Psoas muscle (tissue), 8 donors: Measurements from ENCODE around the gene FMNL3. TPM values are rescaled to one million over a fixed set of nuclear protein-coding genes. Genes with fewer than 3 reads are reported as not detected.

Source experiments
- ATAC-seq, 4 donors: fragments of 200-7000 bp; cut with Tn5 transposase; one replicate each; pipeline ENCODE4 v1.9.1; 2020; ENCODE audit warnings: moderate library complexity in 3 of 4, mild to moderate bottlenecking in 2 of 4
- DNase-seq, 2 donors: peaks; one replicate each; pipeline ENCODE4 v3.0.0-alpha.2; 2020
- H3K27ac ChIP-seq: fragments of 200-600 bp; one replicate; pipeline ENCODE4 v1.8.0; 2022
- H3K27me3 ChIP-seq, 3 donors: fragments of 200-600 bp in 1 of 3; one replicate each; pipeline versions ENCODE4 v1.6.1 to v1.8.0; 2013 to 2022; ENCODE audit warnings: low read length in 2 of 3, mild to moderate bottlenecking in 2 of 3, moderate library complexity in 1 of 3; ENCODE audit not compliant: insufficient read depth in 3 of 3
- H3K36me3 ChIP-seq, 2 donors: fragments of 200-600 bp in 1 of 2; one replicate each; pipeline versions ENCODE4 v1.6.1 to v1.8.0; 2013 to 2022; ENCODE audit warnings: low read depth in 1 of 2, mild to moderate bottlenecking in 1 of 2, moderate library complexity in 1 of 2; ENCODE audit not compliant: insufficient read depth in 1 of 2
- H3K4me1 ChIP-seq: fragments of 200-600 bp; one replicate; pipeline ENCODE4 v1.8.0; 2022
- H3K4me3 ChIP-seq: fragments of 200-600 bp; one replicate; pipeline ENCODE4 v1.8.0; 2022; ENCODE audit warnings: mild to moderate bottlenecking
- H3K9me3 ChIP-seq: fragments of 200-600 bp; one replicate; pipeline ENCODE4 v1.8.0; 2022
- WGBS, 3 donors: extraction: QIAGEN DNeasy Blood & Tissue Kit; methylation state at CpG; one replicate each; pipeline versions ENCODE4 v1.1.6 to v1.1.7; 2013; 5-methylcytosine and 5-hydroxymethylcytosine counted together
- intact Hi-C, 2 donors: fragments of 100-400 bp; cut with DNase I; formaldehyde crosslinking; loops; one replicate each; pipeline versions ENCODE4 v1.11.0 to v1.14.2; 2022
- polyA plus RNA-seq, 3 donors: library from polyadenylated mRNA; stranded (reverse); fragments of 200-250 nt; gene quantifications; one replicate each; pipeline ENCODE4 v1.2.3, GENCODE V29; 2013
- total RNA-seq, 4 donors: library from RNA; stranded (reverse); fragmentation: NEBNext Ultra II Directional in 2 of 4; extraction: Animal tissue kit (Norgen Biotek cat#: 25700) in 2 of 4; gene quantifications; one replicate each; pipeline versions ENCODE4 v1.2.1 to v1.2.4, GENCODE V29; 2021 to 2023
- TF ChIP-seq, protein P1 (sequence below): fragments of 200-600 bp; IDR thresholded peaks from one replicate; pipeline ENCODE4 v1.8.0; 2022; ENCODE audit warnings: antibody characterized with exemption
- donor health status: healthy with polysubstance abuse.
- donor health status: DM: no; HTN: no; CAD: no; lungs with moderate emphysema.
- donor health status: Bipolar disorder and iron deficiency.
- donor health status: healthy.
- donor health status: DM: yes; HTN: yes; CAD: no.
- donor health status: DM: no; HTN: no; CAD: no.
- donor health status: DM: no; HTN: no; CAD: no.
- donor health status: DM: yes; HTN: yes; CAD: no.

The FMNL3 gene
- total and polyA plus RNA-seq, 7 donors: 1.5 to 11.3 (median 5.5) TPM

DNA sequence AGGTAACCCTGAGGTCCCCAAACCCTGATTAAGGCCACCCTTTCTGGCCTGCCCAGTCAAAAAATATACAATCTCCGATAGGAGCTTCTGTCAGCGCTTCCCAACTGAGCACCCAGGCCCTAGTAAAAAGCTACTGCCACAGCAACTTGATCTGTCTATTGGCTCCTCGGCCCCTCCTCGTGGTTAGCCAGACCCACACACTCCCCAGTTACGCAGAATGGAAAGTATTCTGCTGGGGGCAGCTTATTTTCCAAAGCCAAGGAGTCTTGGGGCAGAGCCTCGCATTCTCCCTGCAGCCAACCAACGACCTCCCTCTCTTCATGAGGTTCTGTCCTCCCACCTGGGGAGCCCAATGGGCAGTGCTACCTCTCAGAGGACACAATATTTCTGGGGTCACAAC lies 32.1 kb downstream of the FMNL3 start:
- Histone ChIP-seq H3K27ac (peak overlapping the region; percentile 85), H3K4me3 (no peak overlapping the region)

DNA sequence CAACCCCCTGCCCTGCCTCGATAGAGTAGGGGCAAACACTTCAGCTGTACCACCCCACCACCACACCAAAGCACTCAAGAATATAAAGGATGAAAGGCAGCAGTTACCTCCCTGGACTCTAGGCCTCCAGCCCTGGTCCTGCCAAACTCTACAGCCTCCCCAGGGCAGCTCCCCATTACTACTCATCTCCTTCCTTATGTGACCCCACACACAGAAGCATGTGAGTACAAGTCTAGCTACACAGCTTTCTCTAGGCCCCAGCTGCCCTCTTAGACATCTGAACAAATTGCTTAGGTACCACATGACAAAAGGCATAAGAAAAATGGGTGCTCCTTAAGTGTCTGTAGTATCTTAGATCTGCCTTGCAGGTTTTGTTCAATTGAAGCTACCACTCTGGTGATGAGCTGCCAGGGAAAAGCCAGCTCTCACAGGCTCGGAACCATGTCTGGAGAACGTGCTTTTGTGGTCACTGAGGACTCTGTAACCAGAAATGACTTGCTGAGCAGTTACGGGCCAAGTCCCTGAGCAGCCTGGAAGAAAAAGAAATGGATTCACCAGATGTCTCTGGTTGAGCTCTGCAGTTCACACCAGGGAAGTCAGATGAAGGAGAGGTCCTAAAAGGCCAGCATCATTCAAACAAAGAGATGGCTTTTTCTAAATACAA lies 32.8 kb downstream of the FMNL3 start:
- Histone ChIP-seq H3K27me3 (no peaks in the 10 kb centered on the region), H3K4me3 (no peak overlapping the region), H3K4me1 (peaks cover 59% of the 10 kb centered on the region), H3K36me3 (no peaks in the 10 kb centered on the region), H3K27ac (peak overlapping the region; percentile 85), H3K9me3 (no peaks in the 10 kb centered on the region)
- DNase-seq (no peak), ATAC-seq (peak in 2 of 4 donors; percentile 15 to 35)
- 34 to 39% (median 35%) methylated on average over 4 of the region's 4 CpGs for WGBS, 3 donors
- intact Hi-C loops: loop anchor here in 1 of 2 donors (5.0 kb wide), 1 partner anchor 33 kb away; the partner anchor contains the start of gene FMNL3
- TF ChIP-seq, protein P1, sequence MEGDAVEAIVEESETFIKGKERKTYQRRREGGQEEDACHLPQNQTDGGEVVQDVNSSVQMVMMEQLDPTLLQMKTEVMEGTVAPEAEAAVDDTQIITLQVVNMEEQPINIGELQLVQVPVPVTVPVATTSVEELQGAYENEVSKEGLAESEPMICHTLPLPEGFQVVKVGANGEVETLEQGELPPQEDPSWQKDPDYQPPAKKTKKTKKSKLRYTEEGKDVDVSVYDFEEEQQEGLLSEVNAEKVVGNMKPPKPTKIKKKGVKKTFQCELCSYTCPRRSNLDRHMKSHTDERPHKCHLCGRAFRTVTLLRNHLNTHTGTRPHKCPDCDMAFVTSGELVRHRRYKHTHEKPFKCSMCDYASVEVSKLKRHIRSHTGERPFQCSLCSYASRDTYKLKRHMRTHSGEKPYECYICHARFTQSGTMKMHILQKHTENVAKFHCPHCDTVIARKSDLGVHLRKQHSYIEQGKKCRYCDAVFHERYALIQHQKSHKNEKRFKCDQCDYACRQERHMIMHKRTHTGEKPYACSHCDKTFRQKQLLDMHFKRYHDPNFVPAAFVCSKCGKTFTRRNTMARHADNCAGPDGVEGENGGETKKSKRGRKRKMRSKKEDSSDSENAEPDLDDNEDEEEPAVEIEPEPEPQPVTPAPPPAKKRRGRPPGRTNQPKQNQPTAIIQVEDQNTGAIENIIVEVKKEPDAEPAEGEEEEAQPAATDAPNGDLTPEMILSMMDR: no peak

More for the DNA sequence above, 32.1 kb downstream of the FMNL3 start:
- Histone ChIP-seq H3K9me3 (no peaks in the 10 kb centered on the region), H3K4me1 (peaks cover 59% of the 10 kb centered on the region), H3K36me3 (no peaks in the 10 kb centered on the region), H3K27me3 (no peaks in the 10 kb centered on the region)
- no peak for ATAC-seq
- no peak for DNase-seq
- intact Hi-C loops: no loop called here
- TF ChIP-seq, protein P1: no peak
- WGBS, 3 donors: 33 to 45% (median 43%) methylated on average over 7 of the region's 7 CpGs

- Histone ChIP-seq H3K9me3 (no peaks in the 10 kb centered on the region), H3K4me3 (peak overlapping the region; percentile 23), H3K27me3 (no peaks in the 10 kb centered on the region), H3K4me1 (peaks cover 59% of the 10 kb centered on the region), H3K36me3 (no peaks in the 10 kb centered on the region), H3K27ac (peak overlapping the region; percentile 85)
- ATAC-seq: peak; percentile 94 to 97 (median 96)
- TF ChIP-seq, protein P1: peak; percentile 46
- intact Hi-C loops: loop anchor here in 1 of 2 donors (5.0 kb wide), 1 partner anchor 34 kb away; the partner anchor contains the start of gene FMNL3
- WGBS, 3 donors: 6 to 9% (median 7%) methylated on average over 13 of the region's 13 CpGs
- peak; percentile 89 to 95 for DNase-seq
Observed at GRCh38 chr12:49673446-49674317, 33.5 kb downstream of the FMNL3 start.

DNA sequence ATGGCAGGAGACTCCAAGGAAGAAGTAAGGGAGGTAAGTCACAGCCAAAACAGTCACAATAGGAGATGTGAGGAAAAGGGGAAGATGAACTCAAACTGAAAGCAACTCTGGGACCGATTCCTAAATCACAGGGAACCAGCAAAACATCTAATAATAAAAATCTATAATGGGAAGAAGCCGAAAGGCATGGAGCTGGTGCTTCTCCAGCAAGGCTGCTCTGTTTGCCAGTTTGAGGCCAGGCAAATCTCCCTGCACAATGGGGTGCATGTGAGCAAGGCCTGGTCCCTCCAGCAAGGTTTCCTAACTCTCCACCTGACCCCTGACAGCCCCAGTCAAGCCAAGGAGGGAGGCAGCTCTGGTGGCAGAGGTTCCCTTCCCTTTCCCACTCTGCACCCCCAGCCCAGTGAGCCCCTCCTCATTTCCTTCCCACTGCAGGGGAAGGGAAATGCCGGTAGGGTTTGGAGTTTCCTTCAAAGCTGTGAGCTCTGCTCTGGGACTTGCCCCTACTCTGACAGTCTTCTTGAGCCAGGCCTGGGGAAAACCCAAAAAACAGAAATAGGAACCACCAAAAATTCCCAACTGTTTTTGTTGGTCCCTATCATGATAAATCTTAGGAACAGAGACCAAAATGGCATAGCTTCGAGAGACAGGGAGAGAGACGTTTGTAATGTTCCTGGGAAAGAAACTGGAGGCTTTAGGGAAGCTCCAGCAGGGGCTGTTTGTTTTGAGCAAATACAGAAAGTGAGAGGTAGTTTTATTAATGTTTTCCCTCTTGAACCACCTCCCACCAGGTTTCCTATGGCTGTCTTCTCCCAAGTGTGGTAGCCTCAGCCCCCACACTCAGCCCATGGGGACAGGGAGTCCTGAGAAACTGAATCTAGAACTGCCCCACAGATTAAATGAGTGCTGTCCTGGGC lies 34.6 kb downstream of the FMNL3 start:
- peak overlapping the region; percentile 85 for H3K27ac ChIP-seq
- no peaks in the 10 kb centered on the region for H3K36me3 ChIP-seq
- intact Hi-C loops: loop anchor here in 1 of 2 donors (5.0 kb wide), 1 partner anchor 35 kb away; the partner anchor contains the start of gene FMNL3
- no peaks in the 10 kb centered on the region for H3K27me3 ChIP-seq
- TF ChIP-seq, protein P1: no peak
- DNase-seq: no peak
- H3K4me1 ChIP-seq: peaks cover 59% of the 10 kb centered on the region
- no peaks in the 10 kb centered on the region for H3K9me3 ChIP-seq
- peak overlapping the region; percentile 0 for H3K4me3 ChIP-seq
- peak in 1 of 4 donors; percentile 4 for ATAC-seq
- 32 to 39% (median 33%) methylated on average over 5 of the region's 5 CpGs for WGBS, 3 donors
